Mesendoderm (in vitro differentiated cells): Measurements from ENCODE around the gene PANK3.
"Not testable (repeated sequence)": the region's sequence is repeated elsewhere in the genome, so short reads cannot be mapped to it uniquely, and the experiment has no call there.

ENCODE experiments used
- DNase-seq: peaks from one replicate; pipeline ENCODE4 v3.0.0; 2013
- H2AK5ac ChIP-seq: 2 replicates; pipeline ENCODE4 v1.6.1; 2013; ENCODE audit warnings: low read length, inconsistent platforms
- H2BK120ac ChIP-seq: 2 replicates; pipeline ENCODE4 v1.6.1; 2013; ENCODE audit warnings: low read depth, mild to moderate bottlenecking, low read length, moderate library complexity, mixed read lengths
- H2BK15ac ChIP-seq: replicated peaks from 2 replicates; pipeline ENCODE4 v1.6.1; 2013; ENCODE audit warnings: low read depth, mild to moderate bottlenecking, moderate library complexity
- H2BK5ac ChIP-seq: 2 replicates; pipeline ENCODE4 v1.6.1; 2013; ENCODE audit warnings: low read length, inconsistent platforms
- H3K18ac ChIP-seq: 2 replicates; pipeline ENCODE4 v1.6.1; 2013; ENCODE audit warnings: mild to moderate bottlenecking, low read length, mixed read lengths
- H3K23ac ChIP-seq: one replicate; pipeline ENCODE4 v1.6.1; 2013; ENCODE audit warnings: low read length
- H3K27ac ChIP-seq: 2 replicates; pipeline ENCODE4 v1.5.1; 2013; ENCODE audit warnings: low read depth, mild to moderate bottlenecking, inconsistent platforms, low read length, moderate library complexity
- H3K27me3 ChIP-seq: 2 replicates; pipeline ENCODE4 v1.6.1; 2013; ENCODE audit warnings: low read length, control low read depth, mild to moderate bottlenecking, inconsistent platforms; ENCODE audit not compliant: insufficient read depth, poor library complexity
- H3K36me3 ChIP-seq: 2 replicates; pipeline ENCODE4 v1.6.1; 2013; ENCODE audit warnings: low read length, inconsistent platforms; ENCODE audit not compliant: control insufficient read depth, insufficient read depth
- H3K4ac ChIP-seq: one replicate; pipeline ENCODE4 v1.6.1; 2013; ENCODE audit warnings: low read depth, mild to moderate bottlenecking, low read length, moderate library complexity
- H3K4me1 ChIP-seq: 2 replicates; pipeline ENCODE4 v1.6.1; 2013; ENCODE audit warnings: low read depth, low read length, inconsistent platforms; ENCODE audit not compliant: control insufficient read depth
- H3K4me2 ChIP-seq: 2 replicates; pipeline ENCODE4 v1.6.1; 2013; ENCODE audit warnings: low read length
- H3K4me3 ChIP-seq: 2 replicates; pipeline ENCODE4 v1.5.1; 2013; ENCODE audit warnings: mild to moderate bottlenecking, low read length
- H3K56ac ChIP-seq: one replicate; pipeline ENCODE4 v1.6.1; 2013; ENCODE audit warnings: low read length
- H3K79me1 ChIP-seq: 2 replicates; pipeline ENCODE4 v1.6.1; 2013; ENCODE audit warnings: low read length, inconsistent platforms
- H3K79me2 ChIP-seq: 2 replicates; pipeline ENCODE4 v1.6.1; 2013; ENCODE audit warnings: mild to moderate bottlenecking, low read length; ENCODE audit not compliant: control insufficient read depth, insufficient read depth
- H3K9ac ChIP-seq: 2 replicates; pipeline ENCODE4 v1.6.1; 2013; ENCODE audit warnings: low read length, inconsistent platforms
- H4K5ac ChIP-seq: one replicate; pipeline ENCODE4 v1.6.1; 2013; ENCODE audit warnings: low read length
- H4K8ac ChIP-seq: one replicate; pipeline ENCODE4 v1.6.1; 2013; ENCODE audit warnings: low read depth, mild to moderate bottlenecking, control low read depth, low read length, moderate library complexity
- WGBS: extraction: QIAGEN DNeasy Blood & Tissue Kit; methylation state at CpG from one replicate; pipeline ENCODE4 v1.1.7; 2013; ENCODE audit warnings: low lambda C conversion rate, missing lambda C conversion rate; ENCODE audit not compliant: insufficient coverage; ENCODE audit errors: extremely low coverage; 5-methylcytosine and 5-hydroxymethylcytosine counted together

Gene PANK3

DNA sequence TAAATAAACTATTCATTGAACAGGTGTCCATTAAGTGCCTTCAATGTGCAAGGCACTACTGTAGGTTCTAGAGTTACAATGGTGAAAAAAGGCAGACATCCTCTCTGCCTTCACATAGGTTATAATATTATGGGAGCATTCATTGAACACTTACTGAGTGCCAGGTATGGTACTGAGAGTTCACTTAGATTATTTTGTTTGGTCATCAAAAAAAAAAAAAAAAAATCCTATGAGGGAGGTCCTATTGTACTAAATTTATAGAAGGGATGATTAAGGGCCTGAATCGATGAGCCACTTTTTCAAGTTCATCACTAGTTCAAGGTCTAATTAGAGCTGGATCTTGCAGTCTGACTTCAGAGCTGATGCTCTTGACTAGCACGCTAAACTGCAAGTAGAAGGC, 22.8 kb upstream of the PANK3 start:
- Histone ChIP-seq H4K8ac (no peak overlapping the region), H3K4me3 (no peak overlapping the region), H3K4me1 (no peaks in the 10 kb centered on the region), H3K4ac (no peak overlapping the region), H3K27me3 (no peaks in the 10 kb centered on the region), H3K36me3 (no peaks in the 10 kb centered on the region), H2AK5ac (no peak overlapping the region), H3K79me2 (no peaks in the 10 kb centered on the region), H2BK120ac (no peak overlapping the region), H2BK15ac (no peak overlapping the region), H4K5ac (no peak overlapping the region), H3K23ac (no peak overlapping the region), H3K79me1 (no peaks in the 10 kb centered on the region), H2BK5ac (no peak overlapping the region), H3K4me2 (no peak overlapping the region), H3K27ac (no peak overlapping the region), H3K56ac (no peak overlapping the region), H3K18ac (no peak overlapping the region), H3K9ac (no peak overlapping the region)
- WGBS, result no CpG with 5 or more reads among the region's 2 CpGs
- DNase-seq, result no peak

DNA sequence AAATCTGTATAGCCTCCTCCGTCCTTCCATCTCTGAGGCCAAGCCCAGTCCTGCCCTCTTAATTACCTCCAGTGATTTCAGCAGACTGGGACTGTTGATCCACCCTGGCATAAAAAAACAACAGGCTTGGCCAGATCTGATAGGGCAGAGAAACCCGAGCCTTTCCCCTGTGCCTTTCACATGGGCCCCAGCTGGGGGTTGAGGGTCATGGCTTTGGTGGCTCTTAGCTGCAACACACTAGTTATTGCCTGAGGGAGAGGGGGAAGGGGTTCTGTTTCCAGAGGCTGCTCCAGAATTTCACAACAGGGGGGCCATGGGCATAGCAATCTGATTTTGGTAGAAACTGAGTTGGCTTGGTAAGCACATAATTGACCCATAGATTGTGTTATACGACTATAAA, 21.2 kb upstream of the PANK3 start:
- Histone ChIP-seq H3K9ac (no peak overlapping the region), H4K8ac (no peak overlapping the region), H3K23ac (no peak overlapping the region), H3K27ac (no peak overlapping the region), H3K4me3 (no peak overlapping the region), H2AK5ac (no peak overlapping the region), H2BK5ac (no peak overlapping the region), H2BK120ac (no peak overlapping the region), H3K4me2 (no peak overlapping the region), H3K36me3 (no peaks in the 10 kb centered on the region), H3K18ac (no peak overlapping the region), H3K56ac (no peak overlapping the region), H3K27me3 (no peaks in the 10 kb centered on the region), H4K5ac (no peak overlapping the region), H3K79me1 (no peaks in the 10 kb centered on the region), H3K79me2 (no peaks in the 10 kb centered on the region), H2BK15ac (no peak overlapping the region), H3K4ac (no peak overlapping the region), H3K4me1 (no peaks in the 10 kb centered on the region)
- no CpG with 5 or more reads among the region's 3 CpGs for WGBS
- DNase-seq, result peak; percentile 90

DNA sequence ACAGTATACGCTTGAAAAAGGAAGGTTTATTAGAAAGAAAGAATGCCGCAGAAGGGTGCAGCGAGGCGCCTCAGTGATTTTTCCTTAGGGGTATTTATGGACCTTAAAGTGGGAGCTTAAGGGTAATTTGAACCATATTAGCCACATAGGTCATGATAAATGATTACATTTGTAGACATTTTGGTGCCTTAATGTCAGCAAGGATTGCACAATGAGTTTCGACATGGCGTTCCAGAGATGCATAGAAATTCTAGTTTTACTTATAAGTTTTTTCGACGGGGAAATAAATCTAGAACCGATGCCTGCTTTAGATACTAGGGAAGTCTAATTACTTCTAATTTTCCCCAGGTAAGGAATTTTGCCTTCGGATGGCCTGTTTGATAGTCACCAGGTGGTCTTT, 20.7 kb upstream of the PANK3 start:
- Histone ChIP-seq H3K56ac (no peak overlapping the region), H3K4me1 (no peaks in the 10 kb centered on the region), H3K27ac (no peak overlapping the region), H3K79me1 (no peaks in the 10 kb centered on the region), H2BK5ac (no peak overlapping the region), H2BK120ac (no peak overlapping the region), H3K4me2 (no peak overlapping the region), H3K36me3 (no peaks in the 10 kb centered on the region), H2BK15ac (no peak overlapping the region), H3K9ac (no peak overlapping the region), H3K4me3 (no peak overlapping the region), H3K79me2 (no peaks in the 10 kb centered on the region), H4K5ac (no peak overlapping the region), H3K18ac (no peak overlapping the region), H3K23ac (no peak overlapping the region), H3K27me3 (no peaks in the 10 kb centered on the region), H2AK5ac (no peak overlapping the region), H4K8ac (no peak overlapping the region), H3K4ac (no peak overlapping the region)
- DNase-seq, result no peak
- no CpG with 5 or more reads among the region's 10 CpGs for WGBS

DNA sequence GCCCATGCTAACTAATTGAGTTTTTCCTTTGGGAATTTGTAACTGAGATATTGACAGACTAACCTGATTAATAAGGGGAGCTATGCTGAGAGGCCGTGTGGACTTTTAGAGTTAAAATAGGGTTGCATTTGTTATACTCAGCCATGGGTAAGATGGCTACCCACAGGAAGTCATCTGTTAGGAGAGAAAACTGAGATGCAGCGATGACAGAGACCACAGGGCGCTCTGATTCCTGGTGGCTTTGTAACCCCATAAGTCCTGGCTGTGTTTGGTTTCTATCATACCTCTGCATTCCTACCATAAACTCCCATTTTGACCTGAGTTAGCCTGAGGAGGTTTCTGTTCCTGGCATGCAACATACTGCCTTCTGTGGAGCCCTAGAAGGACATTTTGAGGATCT, 19.5 kb upstream of the PANK3 start:
- Histone ChIP-seq H2BK15ac (no peak overlapping the region), H3K79me2 (no peaks in the 10 kb centered on the region), H4K5ac (no peak overlapping the region), H4K8ac (no peak overlapping the region), H3K4me3 (no peak overlapping the region), H3K36me3 (no peaks in the 10 kb centered on the region), H3K79me1 (no peaks in the 10 kb centered on the region), H3K27me3 (no peaks in the 10 kb centered on the region), H2BK5ac (no peak overlapping the region), H3K4me1 (no peaks in the 10 kb centered on the region), H3K9ac (no peak overlapping the region), H3K56ac (no peak overlapping the region), H3K27ac (no peak overlapping the region), H3K23ac (no peak overlapping the region), H2BK120ac (no peak overlapping the region), H3K4ac (no peak overlapping the region), H3K4me2 (no peak overlapping the region), H2AK5ac (no peak overlapping the region), H3K18ac (no peak overlapping the region)
- WGBS, result no CpG with 5 or more reads among the region's 3 CpGs
- no peak for DNase-seq

DNA sequence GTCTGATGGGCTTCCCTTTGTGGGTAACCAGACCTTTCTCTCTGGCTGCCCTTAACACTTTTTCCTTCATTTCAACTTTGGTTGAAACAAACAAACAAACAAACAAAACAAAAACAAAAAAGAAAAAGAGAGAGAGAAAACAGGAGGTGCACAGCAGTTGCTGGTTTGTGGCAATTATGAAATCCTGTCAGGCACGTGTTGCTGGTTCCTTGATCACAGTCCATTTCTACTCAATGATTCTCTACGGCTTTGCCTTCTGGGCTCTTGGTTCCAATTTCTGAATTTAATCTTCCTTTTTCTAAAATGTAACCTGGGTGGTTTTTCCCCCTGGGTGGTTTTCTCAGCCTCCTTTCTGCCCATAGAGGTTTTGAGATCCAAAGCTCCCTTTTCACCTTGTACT, 17.8 kb upstream of the PANK3 start:
- Histone ChIP-seq H3K27ac (no peak overlapping the region), H3K79me2 (no peaks in the 10 kb centered on the region), H3K23ac (no peak overlapping the region), H4K8ac (no peak overlapping the region), H3K18ac (no peak overlapping the region), H3K4ac (no peak overlapping the region), H2BK15ac (no peak overlapping the region), H3K9ac (no peak overlapping the region), H3K4me3 (no peak overlapping the region), H3K79me1 (no peaks in the 10 kb centered on the region), H3K4me1 (no peaks in the 10 kb centered on the region), H3K27me3 (no peaks in the 10 kb centered on the region), H3K4me2 (no peak overlapping the region), H2BK5ac (no peak overlapping the region), H2BK120ac (no peak overlapping the region), H3K56ac (no peak overlapping the region), H2AK5ac (no peak overlapping the region), H3K36me3 (no peaks in the 10 kb centered on the region), H4K5ac (no peak overlapping the region)
- WGBS, result no CpG with 5 or more reads among the region's 2 CpGs
- DNase-seq, result no peak

DNA sequence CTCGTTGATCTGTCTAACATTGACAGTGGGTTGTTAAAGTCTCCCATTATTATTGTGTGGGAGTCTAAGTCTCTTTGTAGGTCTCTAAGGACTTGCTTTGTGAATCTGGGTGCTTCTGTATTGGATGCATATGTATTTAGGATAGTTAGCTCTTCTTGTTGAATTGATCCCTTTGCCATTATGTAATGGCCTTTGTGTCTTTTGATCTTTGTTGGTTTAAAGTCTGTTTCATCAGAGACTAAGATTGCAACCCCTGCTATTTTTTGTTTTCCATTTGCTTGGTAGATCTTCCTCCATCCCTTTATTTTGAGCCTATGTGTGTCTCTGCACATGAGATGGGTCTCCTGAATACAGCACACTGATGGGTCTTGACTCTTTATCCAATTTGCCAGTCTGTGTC, 17.0 kb upstream of the PANK3 start:
- WGBS, result no CpG with 5 or more reads among the region's 1 CpG
- not testable (repeated sequence) for H2BK15ac ChIP-seq, H2BK5ac ChIP-seq, H3K79me1 ChIP-seq, H4K5ac ChIP-seq, DNase-seq, H3K56ac ChIP-seq, H3K4me1 ChIP-seq, H3K79me2 ChIP-seq, H3K27ac ChIP-seq, H3K27me3 ChIP-seq, H3K4me3 ChIP-seq, H3K18ac ChIP-seq, H3K4me2 ChIP-seq, H3K23ac ChIP-seq, H3K4ac ChIP-seq, H3K36me3 ChIP-seq, H4K8ac ChIP-seq, H3K9ac ChIP-seq, H2AK5ac ChIP-seq, H2BK120ac ChIP-seq
